Adrenal gland (tissue), 12 donors: ENCODE results near the gene GIMAP5. TPM values are rescaled to one million over a fixed set of nuclear protein-coding genes. Genes with fewer than 3 reads are reported as not detected.
A peak's percentile ranks its signal among the peaks of the same experiment; 100 is the strongest.

Source experiments
- DNase-seq, 7 donors: peaks; one replicate each; pipeline ENCODE4 v3.0.0-alpha.2; 2019 to 2020
- H3K27ac ChIP-seq, 5 donors: fragments of 200-600 bp; sonication (generic) in 4 of 5; 1 replicate in 3 of 5; 2 replicates in 2 of 5; pipeline versions ENCODE4 v1.5.1 to v1.8.0; 2016 to 2020; ENCODE audit warnings: mild to moderate bottlenecking in 1 of 5
- H3K27me3 ChIP-seq: fragments of 200-600 bp; 2 replicates; pipeline ENCODE4 v1.8.0; 2021
- H3K36me3 ChIP-seq, 2 donors: fragments of 200-600 bp; replicated peaks in 1 of 2; 1 replicate in 1 of 2; 2 replicates in 1 of 2; pipeline versions ENCODE4 v1.5.1 to v1.8.0; 2018 to 2022
- H3K4me1 ChIP-seq, 2 donors: fragments of 200-600 bp; replicated peaks in 1 of 2; 1 replicate in 1 of 2; 2 replicates in 1 of 2; pipeline versions ENCODE4 v1.5.1 to v1.8.0; 2018 to 2021
- H3K4me3 ChIP-seq, 4 donors: fragments of 200-600 bp; sonication (generic) in 3 of 4; one replicate each; pipeline ENCODE4 v1.5.1; 2016 to 2018
- H3K9me3 ChIP-seq, 3 donors: fragments of 200-600 bp; sonication (generic) in 1 of 3; replicated peaks in 1 of 3; 1 replicate in 2 of 3; 2 replicates in 1 of 3; pipeline versions ENCODE4 v1.5.1 to v1.8.0; 2016 to 2021
- POLR2A ChIP-seq, 2 donors: fragments of 450-650 bp; IDR thresholded peaks; one replicate each; pipeline ENCODE4 v1.6.1; 2017; ENCODE audit warnings: antibody characterized with exemption in 2 of 2, mild to moderate bottlenecking in 2 of 2, moderate library complexity in 1 of 2
- WGBS, 4 donors: extraction: QIAGEN DNeasy Blood & Tissue Kit in 2 of 4; methylation state at CpG; one replicate each; pipeline versions ENCODE4 v1.1.5 to v1.1.7; 2013 to 2017; 5-methylcytosine and 5-hydroxymethylcytosine counted together
- intact Hi-C, 2 donors: fragments of 100-400 bp; cut with DNase I; formaldehyde crosslinking; loops; one replicate each; pipeline versions ENCODE4 v1.14.1 to v1.15.0; 2022 to 2023
- polyA plus RNA-seq, 3 donors: library from polyadenylated mRNA; stranded (reverse); fragments of 200-250 nt in 2 of 3; fragments of 350-450 nt in 1 of 3; fragmentation: Illumina TruSeq in 1 of 3; extraction: RNeasy Lipid Tissue Mini Kit (QIAGEN cat#74804) in 1 of 3; gene quantifications; one replicate each; pipeline ENCODE4 v1.2.3, GENCODE V29; 2013 to 2014
- total RNA-seq, 9 donors: library from RNA; depleted of rRNA in 4 of 9; stranded (reverse); fragments of >200 nt in 4 of 9; fragments of 120-200 nt in 1 of 9; fragmentation: NEBNext Ultra II Directional in 1 of 9; extraction: Animal tissue kit (Norgen Biotek cat#: 25700) in 1 of 9; gene quantifications; one replicate each; pipeline versions ENCODE4 v1.1.0 to v1.2.4, GENCODE V29; 2013 to 2023
- TF ChIP-seq, protein P1 (sequence below), 6 experiments: fragments of 450-650 bp in 4 of 6; fragments of 200-600 bp in 2 of 6; sonication (generic) in 1 of 6; IDR thresholded peaks; 1 replicate in 5 of 6; 2 replicates in 1 of 6; pipeline versions ENCODE4 v1.5.1 to v1.8.0; 2016 to 2021; ENCODE audit warnings: antibody characterized with exemption in 6 of 6, mild to moderate bottlenecking in 2 of 6, moderate library complexity in 1 of 6
- donor health status: healthy with polysubstance abuse.
- donor health status: Bipolar disorder and iron deficiency.
- donor health status: DM: yes; HTN: yes; CAD: no.
- donor health status: DM: no; HTN: no; CAD: no.
- donor health status: DM: no; HTN: no; CAD: no.
- donor health status: DM: yes; HTN: yes; CAD: no.

Gene GIMAP5
- total and polyA plus RNA-seq, 12 donors, result 7.9 to 65.0 (median 19.2) TPM

DNA sequence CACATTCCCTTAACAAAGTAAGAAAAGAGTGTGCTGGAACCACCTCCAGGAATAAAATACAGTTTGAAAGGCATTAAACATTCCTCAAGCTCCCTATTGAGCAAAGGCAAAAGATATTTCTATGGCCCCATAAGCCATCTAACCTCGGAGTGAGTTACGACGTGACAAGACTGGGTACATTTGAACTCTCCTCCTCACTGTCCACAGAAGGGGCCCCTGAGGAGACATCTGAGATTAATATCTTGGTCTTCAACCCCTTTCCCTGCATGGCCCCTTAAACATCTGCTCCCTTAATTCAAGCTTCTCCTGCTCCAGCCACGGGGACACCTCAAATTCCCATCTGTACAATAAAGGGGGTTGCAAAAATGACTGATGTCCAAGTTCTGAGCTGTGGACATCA lies 20.3 kb upstream of the GIMAP5 start:
- Histone ChIP-seq H3K9me3 (no peaks in the 10 kb centered on the region), H3K36me3 (no peaks in the 10 kb centered on the region), H3K4me3 (peak overlapping the region in 2 of 4 donors; percentile 16 to 45), H3K27ac (peak overlapping the region in 3 of 5 donors; percentile 37 to 82 (median 50)), H3K27me3 (no peaks in the 10 kb centered on the region), H3K4me1 (no peaks in the 10 kb centered on the region)
- WGBS, 4 donors, result 33 to 45% (median 38%) methylated on average over 3 to 4 of the region's 4 CpGs
- DNase-seq, result no peak
- no peak for TF ChIP-seq POLR2A (IDR thresholded peaks at IDR 0.05)
- TF ChIP-seq, protein P1, sequence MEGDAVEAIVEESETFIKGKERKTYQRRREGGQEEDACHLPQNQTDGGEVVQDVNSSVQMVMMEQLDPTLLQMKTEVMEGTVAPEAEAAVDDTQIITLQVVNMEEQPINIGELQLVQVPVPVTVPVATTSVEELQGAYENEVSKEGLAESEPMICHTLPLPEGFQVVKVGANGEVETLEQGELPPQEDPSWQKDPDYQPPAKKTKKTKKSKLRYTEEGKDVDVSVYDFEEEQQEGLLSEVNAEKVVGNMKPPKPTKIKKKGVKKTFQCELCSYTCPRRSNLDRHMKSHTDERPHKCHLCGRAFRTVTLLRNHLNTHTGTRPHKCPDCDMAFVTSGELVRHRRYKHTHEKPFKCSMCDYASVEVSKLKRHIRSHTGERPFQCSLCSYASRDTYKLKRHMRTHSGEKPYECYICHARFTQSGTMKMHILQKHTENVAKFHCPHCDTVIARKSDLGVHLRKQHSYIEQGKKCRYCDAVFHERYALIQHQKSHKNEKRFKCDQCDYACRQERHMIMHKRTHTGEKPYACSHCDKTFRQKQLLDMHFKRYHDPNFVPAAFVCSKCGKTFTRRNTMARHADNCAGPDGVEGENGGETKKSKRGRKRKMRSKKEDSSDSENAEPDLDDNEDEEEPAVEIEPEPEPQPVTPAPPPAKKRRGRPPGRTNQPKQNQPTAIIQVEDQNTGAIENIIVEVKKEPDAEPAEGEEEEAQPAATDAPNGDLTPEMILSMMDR (IDR thresholded peaks at IDR 0.05), result no peak
- intact Hi-C loops, result no loop called here

DNA sequence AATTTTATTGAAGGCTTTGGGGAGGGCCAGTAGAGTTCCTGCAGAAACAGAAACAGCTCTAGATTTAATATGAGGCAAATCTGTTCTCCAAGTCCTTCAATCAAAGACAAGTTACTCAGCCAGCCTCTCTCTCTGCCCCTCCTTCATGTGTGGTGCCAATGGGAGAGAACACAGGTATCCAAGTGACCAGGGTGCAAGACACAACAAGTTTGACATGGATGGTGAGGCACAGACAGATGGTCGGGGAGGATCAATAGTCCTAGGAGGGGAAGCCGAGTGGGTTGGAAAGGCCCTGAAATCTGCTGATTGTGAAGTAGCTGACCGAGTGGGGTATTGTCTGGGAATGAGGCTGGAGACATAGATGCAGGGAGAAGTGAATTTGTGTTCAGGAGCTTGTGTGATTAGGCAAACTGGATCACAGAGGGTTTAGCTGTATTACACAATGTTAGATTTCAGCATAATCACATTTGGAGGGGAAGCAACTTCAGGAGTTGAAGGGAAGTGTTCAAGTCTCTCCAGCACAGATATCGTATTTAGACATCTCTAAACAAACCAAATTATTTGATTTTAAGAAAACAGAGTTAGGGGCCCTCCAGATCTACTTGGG lies 19.3 kb upstream of the GIMAP5 start:
- H3K27ac ChIP-seq, result peak overlapping the region in 2 of 5 donors; percentile 5 to 51
- TF ChIP-seq, protein P1 (IDR thresholded peaks at IDR 0.05), result no peak
- no peak for TF ChIP-seq POLR2A (IDR thresholded peaks at IDR 0.05)
- no peak for DNase-seq
- H3K4me3 ChIP-seq, result peak overlapping the region in 1 of 4 donors; percentile 45
- H3K9me3 ChIP-seq, result no peaks in the 10 kb centered on the region
- no peaks in the 10 kb centered on the region for H3K4me1 ChIP-seq
- intact Hi-C loops, result no loop called here
- WGBS, 4 donors, result 50 to 64% (median 54%) methylated on average over 4 of the region's 4 CpGs
- no peaks in the 10 kb centered on the region for H3K27me3 ChIP-seq
- H3K36me3 ChIP-seq, result no peaks in the 10 kb centered on the region

DNA sequence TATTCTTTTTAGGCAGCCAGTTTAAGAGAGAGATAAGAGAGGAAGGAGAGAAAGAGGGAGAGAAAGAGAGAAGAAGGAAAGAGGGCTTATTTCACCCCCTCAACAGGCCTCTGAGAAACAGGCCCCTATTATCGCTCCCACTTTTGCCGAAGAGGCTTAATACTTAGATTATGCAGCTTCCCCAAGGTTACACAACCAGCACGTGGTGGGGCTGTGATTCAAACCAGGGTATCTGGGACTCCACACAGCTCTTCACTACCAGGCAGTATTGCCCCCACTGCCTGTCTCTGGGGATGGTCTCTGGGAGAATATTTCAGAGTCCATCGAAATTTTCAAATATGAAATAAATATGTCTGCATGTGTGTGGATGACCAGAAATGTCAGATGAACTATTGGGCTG lies 17.8 kb upstream of the GIMAP5 start:
- Histone ChIP-seq H3K36me3 (no peaks in the 10 kb centered on the region), H3K4me3 (no peak overlapping the region), H3K27me3 (no peaks in the 10 kb centered on the region), H3K27ac (no peak overlapping the region), H3K9me3 (no peaks in the 10 kb centered on the region), H3K4me1 (no peaks in the 10 kb centered on the region)
- intact Hi-C loops, result no loop called here
- TF ChIP-seq, protein P1 (IDR thresholded peaks at IDR 0.05), result no peak
- TF ChIP-seq POLR2A (IDR thresholded peaks at IDR 0.05), result no peak
- peak in 1 of 7 donors; percentile 21 for DNase-seq
- WGBS, 4 donors, result 50 to 72% (median 60%) methylated on average over 4 of the region's 4 CpGs

DNA sequence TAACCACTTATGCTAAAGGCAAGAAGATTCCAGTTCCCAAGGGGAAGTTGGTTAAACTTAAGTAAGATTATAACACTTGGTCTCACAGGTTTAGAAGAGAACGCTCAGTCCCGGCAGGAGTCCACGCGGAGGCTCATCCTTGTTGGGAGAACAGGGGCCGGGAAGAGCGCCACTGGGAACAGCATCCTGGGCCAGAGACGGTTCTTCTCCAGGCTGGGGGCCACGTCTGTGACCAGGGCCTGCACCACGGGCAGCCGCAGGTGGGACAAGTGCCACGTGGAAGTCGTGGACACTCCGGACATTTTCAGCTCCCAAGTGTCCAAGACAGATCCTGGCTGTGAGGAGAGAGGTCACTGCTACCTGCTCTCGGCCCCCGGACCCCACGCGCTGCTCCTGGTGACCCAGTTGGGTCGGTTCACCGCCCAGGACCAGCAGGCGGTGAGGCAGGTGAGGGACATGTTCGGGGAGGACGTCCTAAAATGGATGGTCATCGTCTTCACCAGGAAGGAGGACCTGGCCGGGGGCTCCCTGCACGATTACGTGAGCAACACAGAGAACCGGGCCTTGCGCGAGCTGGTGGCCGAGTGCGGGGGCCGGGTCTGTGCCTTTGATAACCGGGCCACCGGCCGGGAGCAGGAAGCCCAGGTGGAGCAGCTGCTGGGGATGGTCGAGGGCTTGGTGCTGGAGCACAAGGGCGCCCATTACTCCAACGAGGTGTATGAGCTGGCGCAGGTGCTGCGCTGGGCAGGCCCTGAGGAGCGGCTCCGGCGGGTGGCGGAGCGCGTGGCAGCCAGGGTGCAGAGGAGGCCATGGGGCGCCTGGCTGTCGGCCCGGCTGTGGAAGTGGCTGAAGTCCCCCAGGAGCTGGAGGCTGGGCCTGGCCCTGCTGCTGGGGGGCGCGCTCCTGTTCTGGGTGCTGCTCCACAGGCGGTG lies 17.0 kb upstream of the GIMAP5 start:
- WGBS, 4 donors, result 90 to 93% (median 91%) methylated on average over 32 to 52 of the region's 52 CpGs
- Histone ChIP-seq H3K9me3 (no peaks in the 10 kb centered on the region), H3K36me3 (no peaks in the 10 kb centered on the region), H3K27ac (no peak overlapping the region), H3K27me3 (no peaks in the 10 kb centered on the region), H3K4me3 (no peak overlapping the region), H3K4me1 (no peaks in the 10 kb centered on the region)
- intact Hi-C loops, result no loop called here
- no peak for DNase-seq
- no peak for TF ChIP-seq POLR2A (IDR thresholded peaks at IDR 0.05)
- TF ChIP-seq, protein P1 (IDR thresholded peaks at IDR 0.05), result no peak
